Muscle of leg (tissue), 11 donors: Measurements from ENCODE around the gene HRG. TPM values are rescaled to one million over a fixed set of nuclear protein-coding genes. Genes with fewer than 3 reads are reported as not detected.
"Not testable (repeated sequence)": the region's sequence is repeated elsewhere in the genome, so short reads cannot be mapped to it uniquely, and the experiment has no call there.

ENCODE experiments used
- DNase-seq: peaks from one replicate; pipeline ENCODE4 v3.0.0; 2013
- H3K27ac ChIP-seq: one replicate; pipeline ENCODE4 v1.5.1; 2013; ENCODE audit warnings: mild to moderate bottlenecking, low read length, control low read depth
- H3K27me3 ChIP-seq: one replicate; pipeline ENCODE4 v1.6.1; 2013; ENCODE audit warnings: low read length; ENCODE audit not compliant: control insufficient read depth, insufficient read depth
- H3K36me3 ChIP-seq: one replicate; pipeline ENCODE4 v1.6.1; 2013; ENCODE audit warnings: low read length; ENCODE audit not compliant: control insufficient read depth, insufficient read depth
- H3K4me1 ChIP-seq: one replicate; pipeline ENCODE4 v1.6.1; 2013; ENCODE audit warnings: low read length; ENCODE audit not compliant: control insufficient read depth, insufficient read depth
- H3K4me3 ChIP-seq: one replicate; pipeline ENCODE4 v1.5.1; 2013; ENCODE audit warnings: low read length, control low read depth
- H3K9me3 ChIP-seq: replicated peaks from 2 replicates; pipeline ENCODE4 v1.6.1; 2013; ENCODE audit warnings: low read depth, low read length; ENCODE audit not compliant: control insufficient read depth
- WGBS: methylation state at CpG from one replicate; pipeline ENCODE4 v1.1.5; 2013; ENCODE audit warnings: missing lambda C conversion rate; ENCODE audit not compliant: insufficient coverage; 5-methylcytosine and 5-hydroxymethylcytosine counted together
- polyA plus RNA-seq, 8 donors: library from polyadenylated mRNA; unstranded; fragments of 120-200 nt; gene quantifications; one replicate each; pipeline versions ENCODE4 v1.2.1 to v1.2.3, GENCODE V29; 2013; ENCODE audit warnings: inconsistent platforms in 1 of 8, low replicate concordance in 1 of 8; ENCODE audit not compliant: insufficient read length in 8 of 8, insufficient read depth in 1 of 8
- total RNA-seq: library from RNA; stranded (reverse); fragments of 120-200 nt; gene quantifications from one replicate; pipeline ENCODE4 v1.2.4, GENCODE V29; 2013

HRG gene
- total and polyA plus RNA-seq, 9 donors, result 0.03 to 0.53 (median 0.06) TPM; not detected in 4

DNA sequence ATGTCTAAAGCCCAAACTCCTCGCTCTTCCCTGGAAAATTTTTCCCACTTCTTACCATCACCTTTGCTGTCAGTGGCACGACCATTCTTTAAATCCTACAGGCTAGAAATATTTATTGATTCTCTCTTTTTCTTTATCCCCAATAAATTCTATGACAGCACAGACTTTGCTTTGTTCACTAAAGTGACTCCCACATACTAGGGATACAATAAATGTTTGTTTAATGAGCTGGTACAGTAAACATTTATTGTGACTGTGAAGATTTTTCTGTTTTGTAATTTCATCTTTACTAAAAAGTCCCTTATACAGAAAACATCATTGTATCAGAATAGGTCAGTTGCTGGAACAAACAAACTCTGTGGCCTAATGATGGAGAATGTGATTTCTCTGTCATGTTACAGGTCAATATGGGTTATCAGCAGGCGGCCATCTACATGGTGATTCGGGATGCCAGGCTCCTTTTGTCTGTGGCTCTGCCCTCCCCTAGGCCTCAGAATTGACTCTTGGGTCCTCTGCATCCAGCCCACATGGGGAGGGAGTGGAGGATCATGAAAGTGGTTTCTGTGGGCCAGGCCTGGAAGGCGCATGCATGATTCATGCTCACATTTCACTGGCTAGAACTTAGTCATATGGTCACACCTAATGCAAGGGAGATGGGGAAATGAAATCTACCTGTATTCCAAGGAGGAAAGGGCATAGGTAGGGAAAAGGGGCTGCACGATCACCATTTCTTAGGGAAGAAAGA lies 28.6 kb downstream of the HRG start:
- Histone ChIP-seq H3K4me3 (no peak overlapping the region), H3K27ac (no peak overlapping the region), H3K4me1 (no peaks in the 10 kb centered on the region), H3K9me3 (no peaks in the 10 kb centered on the region), H3K36me3 (no peaks in the 10 kb centered on the region), H3K27me3 (no peaks in the 10 kb centered on the region)
- no peak for DNase-seq
- 73% methylated on average over 4 of the region's 6 CpGs for WGBS

DNA sequence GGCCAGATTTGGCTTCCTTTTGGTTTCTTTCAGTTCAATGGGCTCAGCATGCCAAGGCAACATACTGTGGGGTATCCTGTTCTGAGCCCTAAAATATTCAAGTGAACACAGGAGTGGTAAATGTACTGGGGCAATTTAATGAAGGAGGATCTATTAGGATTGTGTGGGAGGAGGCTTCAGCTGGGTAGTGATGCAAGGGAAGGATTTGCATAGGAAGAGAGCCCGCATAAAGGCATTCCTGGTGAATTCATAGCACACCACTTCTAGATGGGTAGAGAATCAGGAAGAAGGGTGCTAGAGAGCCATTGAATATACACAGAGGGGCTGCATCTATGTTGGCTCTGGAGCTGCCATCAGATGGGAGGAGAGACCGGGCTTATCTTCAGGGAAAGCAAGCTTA lies 30.7 kb downstream of the HRG start:
- no peaks in the 10 kb centered on the region for H3K36me3 ChIP-seq
- no peak overlapping the region for H3K4me3 ChIP-seq
- H3K9me3 ChIP-seq, result no peaks in the 10 kb centered on the region
- no peaks in the 10 kb centered on the region for H3K4me1 ChIP-seq
- no peaks in the 10 kb centered on the region for H3K27me3 ChIP-seq
- no CpG with 5 or more reads among the region's 2 CpGs for WGBS
- no peak for DNase-seq
- no peak overlapping the region for H3K27ac ChIP-seq

DNA sequence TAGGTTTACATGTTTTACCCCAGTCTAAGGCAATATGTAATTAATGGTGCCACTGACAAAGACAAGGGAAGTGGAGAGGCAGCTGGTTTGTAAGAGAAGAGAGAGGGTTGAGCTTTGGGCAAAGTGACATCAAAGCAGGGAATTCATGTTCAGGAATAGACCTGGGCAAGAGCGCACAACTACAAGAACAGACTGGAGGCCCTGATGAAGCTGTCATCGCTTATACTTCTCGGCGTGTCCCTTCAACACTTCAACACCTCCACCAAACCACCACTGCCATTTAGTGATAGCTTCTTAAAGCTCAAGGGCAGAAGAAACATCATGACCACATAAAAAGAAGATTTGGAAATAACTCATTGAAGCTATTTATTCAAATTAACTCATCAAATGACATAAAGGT lies 31.7 kb downstream of the HRG start:
- Histone ChIP-seq H3K4me1 (no peaks in the 10 kb centered on the region), H3K36me3 (no peaks in the 10 kb centered on the region), H3K4me3 (no peak overlapping the region), H3K27ac (no peak overlapping the region), H3K27me3 (no peaks in the 10 kb centered on the region), H3K9me3 (no peaks in the 10 kb centered on the region)
- no peak for DNase-seq
- 65% methylated on average over 3 of the region's 4 CpGs for WGBS

DNA sequence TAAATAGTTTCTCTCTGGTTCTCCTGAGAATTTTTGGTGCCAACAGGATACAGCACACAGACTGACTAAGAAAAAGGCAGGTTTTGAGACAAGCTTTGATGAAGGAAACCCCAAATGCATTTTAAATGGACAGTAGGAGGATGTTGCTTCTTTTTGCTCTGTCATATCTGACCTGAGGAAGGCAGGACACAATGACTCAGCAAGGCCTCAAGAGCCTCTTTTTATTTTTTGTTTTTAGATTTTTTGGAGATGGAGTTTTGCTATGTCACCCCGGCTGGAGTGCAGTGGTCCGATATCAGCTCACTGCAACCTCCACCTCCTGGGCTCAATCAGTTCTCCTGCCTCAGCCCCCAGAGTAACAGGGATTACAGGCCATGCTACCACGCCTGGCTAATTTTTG lies 34.5 kb downstream of the HRG start:
- no peaks in the 10 kb centered on the region for H3K4me1 ChIP-seq
- H3K4me3 ChIP-seq, result no peak overlapping the region
- H3K9me3 ChIP-seq, result no peaks in the 10 kb centered on the region
- no peaks in the 10 kb centered on the region for H3K36me3 ChIP-seq
- WGBS, result 73% methylated on average over 3 of the region's 3 CpGs
- no peak overlapping the region for H3K27ac ChIP-seq
- H3K27me3 ChIP-seq, result no peaks in the 10 kb centered on the region
- DNase-seq, result no peak

DNA sequence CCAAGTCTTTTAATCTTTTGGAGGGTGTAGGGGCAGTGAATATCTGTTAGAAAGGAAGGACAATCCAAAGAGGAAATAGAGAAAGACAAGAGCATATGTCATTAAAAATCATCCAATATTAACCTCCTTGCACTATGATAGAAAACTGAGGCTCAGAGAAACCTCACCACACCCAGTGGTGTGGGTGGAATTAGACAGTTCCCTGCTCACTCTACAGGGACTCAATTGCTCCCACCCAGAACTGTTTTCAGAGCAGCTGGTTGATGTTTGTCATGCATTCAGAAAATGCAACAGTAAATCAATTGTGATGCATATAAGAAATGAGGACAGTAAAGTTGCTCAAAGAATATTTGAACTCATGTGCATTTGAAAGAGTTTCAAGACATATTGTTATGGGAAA lies 36.6 kb downstream of the HRG start:
- DNase-seq, H3K4me1 ChIP-seq, H3K36me3 ChIP-seq, H3K4me3 ChIP-seq, H3K27ac ChIP-seq, H3K27me3 ChIP-seq, H3K9me3 ChIP-seq: not testable (repeated sequence)

DNA sequence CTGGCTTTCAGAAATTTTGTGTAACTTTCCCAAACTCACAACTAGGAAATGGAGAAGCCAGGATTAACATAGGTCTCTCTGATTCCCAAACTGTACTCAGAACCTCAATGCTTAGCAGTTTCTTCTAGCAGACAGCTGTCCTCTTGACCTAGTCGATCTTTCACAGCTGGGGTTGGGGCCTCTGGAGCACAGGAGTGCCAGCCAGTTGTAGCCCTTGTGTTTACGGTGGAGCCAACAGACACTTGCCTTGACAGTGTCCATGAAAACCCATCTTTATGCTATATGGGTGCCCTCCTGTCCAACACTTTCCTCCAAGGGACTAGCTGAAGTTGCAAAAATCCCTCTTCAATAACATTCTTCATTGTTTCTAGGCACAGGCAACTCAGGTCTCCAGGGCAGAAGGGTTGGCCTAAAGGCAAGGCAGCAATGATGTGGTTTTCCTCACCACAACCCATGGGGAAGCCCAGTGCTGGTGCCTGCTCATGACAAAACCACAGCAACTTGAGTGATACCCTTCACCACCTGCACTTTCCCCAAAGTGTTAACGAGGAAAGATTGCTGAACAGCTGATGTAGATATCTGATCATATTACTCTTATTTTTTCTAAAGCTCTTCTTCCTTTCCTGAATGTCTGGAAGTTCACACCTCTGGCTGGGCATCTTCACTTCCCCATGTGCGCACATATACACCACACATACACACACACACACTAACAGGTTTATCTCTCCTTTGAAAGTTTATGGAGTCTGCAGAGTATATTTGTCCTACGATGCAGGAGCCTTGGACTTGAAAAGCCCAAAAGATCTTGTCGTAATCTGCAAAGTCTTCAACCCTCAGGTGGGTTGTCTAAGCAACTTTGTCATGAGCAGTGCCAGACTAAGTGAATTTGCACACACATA lies 40.3 kb downstream of the HRG start:
- no peak overlapping the region for H3K27ac ChIP-seq
- 56% methylated on average over 4 of the region's 6 CpGs for WGBS
- DNase-seq, result no peak
- peaks cover 2% of the 10 kb centered on the region for H3K27me3 ChIP-seq
- H3K36me3 ChIP-seq, result no peaks in the 10 kb centered on the region
- H3K4me1 ChIP-seq, result no peaks in the 10 kb centered on the region
- H3K4me3 ChIP-seq, result no peak overlapping the region
- H3K9me3 ChIP-seq, result no peaks in the 10 kb centered on the region

DNA sequence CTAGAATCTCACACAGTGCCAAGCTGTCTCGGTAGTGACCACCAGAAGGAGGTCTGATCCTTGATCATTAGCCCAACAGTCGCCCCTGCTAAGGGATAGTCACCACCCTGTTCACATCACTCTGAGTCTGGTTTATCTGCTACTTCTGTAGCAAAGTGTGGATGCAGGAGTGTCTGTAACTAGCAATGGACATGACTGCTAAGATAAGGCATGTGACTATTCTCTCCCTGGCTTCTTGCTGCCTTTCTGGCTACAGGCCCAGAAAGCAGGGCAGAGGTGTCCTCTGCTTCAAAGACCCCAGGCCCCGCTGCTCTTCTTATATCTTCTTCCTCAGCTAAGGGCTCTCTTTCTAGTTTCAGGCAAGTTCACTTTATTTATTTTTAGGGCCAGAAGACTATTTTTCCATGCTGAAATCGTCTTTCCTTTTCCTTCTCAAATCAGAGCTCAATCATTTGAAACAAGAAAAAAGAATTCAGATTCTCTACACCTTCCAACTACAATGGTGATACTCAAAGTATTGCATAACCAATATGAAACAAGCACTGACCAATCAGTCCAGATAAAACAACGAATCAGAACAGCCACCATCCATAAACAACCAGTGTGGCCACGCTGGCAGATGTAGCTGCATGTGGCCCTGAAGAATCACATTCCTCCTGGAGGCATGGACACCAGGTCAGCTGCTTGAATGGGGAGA lies 43.3 kb downstream of the HRG start:
- Histone ChIP-seq H3K27me3 (peaks cover 2% of the 10 kb centered on the region), H3K4me3 (no peak overlapping the region), H3K9me3 (no peaks in the 10 kb centered on the region), H3K36me3 (no peaks in the 10 kb centered on the region), H3K27ac (no peak overlapping the region), H3K4me1 (no peaks in the 10 kb centered on the region)
- 86% methylated on average over 2 of the region's 6 CpGs for WGBS
- DNase-seq, result no peak

DNA sequence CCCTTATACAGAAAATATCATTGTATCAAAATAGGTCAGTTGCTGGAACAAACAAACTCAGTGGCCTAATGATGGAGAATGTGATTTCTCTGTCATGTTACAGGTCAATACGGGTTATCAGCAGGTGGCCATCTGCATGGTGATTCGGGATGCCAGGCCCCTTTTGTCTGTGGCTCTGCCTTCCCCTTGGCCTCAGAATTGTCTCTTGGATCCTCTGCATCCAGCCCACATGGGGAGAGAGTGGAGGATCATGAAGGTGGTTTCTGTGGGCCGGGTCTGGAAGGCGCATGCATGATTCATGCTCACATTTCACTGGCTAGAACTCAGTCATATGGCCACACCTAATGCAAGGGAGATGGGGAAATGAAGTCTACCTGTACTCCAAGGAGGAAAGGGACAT lies 44.9 kb downstream of the HRG start:
- H3K36me3 ChIP-seq, H3K4me3 ChIP-seq, H3K4me1 ChIP-seq, H3K9me3 ChIP-seq, H3K27ac ChIP-seq, H3K27me3 ChIP-seq, DNase-seq: not testable (repeated sequence)
- WGBS, result no CpG with 5 or more reads among the region's 4 CpGs

DNA sequence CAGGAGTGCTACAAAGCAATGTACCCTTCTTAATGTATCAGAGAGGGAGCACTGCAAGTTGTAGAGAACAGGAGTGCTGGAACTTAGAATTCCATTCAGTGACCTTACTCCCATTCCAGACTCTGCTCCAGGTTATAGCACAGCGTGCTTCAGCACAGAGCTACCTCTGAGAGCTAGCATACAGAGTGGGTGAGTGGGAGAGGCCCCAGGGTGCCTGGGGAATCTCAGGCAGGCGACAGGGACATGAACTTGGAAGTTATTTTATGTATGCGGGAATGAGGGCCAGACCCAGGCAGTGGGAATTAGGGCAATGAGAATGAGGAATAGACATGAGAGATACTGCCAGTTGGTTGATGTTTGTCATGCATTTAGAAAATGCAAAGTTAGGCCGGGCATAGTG lies 47.7 kb downstream of the HRG start:
- Histone ChIP-seq H3K4me3 (no peak overlapping the region), H3K27me3 (no peaks in the 10 kb centered on the region), H3K9me3 (no peaks in the 10 kb centered on the region), H3K36me3 (no peaks in the 10 kb centered on the region), H3K27ac (no peak overlapping the region), H3K4me1 (no peaks in the 10 kb centered on the region)
- no peak for DNase-seq
- 79% methylated on average over 3 of the region's 4 CpGs for WGBS

DNA sequence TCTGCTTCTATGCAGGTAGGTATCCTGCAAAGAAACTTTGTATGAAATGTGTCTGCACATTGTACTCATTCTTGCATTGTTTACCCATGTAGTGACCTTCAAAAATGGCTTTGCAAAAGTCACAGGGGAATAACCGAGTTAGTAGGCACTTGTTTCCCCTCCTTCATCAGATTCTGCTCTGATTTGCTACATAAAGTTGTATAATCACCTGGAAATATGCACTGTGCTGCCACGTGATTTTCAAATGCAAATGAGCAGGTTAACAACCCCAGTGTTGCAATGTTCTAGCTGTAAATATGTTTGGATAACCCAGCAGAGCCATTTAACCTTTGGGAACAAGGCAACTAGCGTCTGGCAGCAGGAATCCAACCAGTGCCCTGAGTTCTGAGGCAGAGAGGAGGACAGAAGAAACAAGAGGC lies 51.2 kb downstream of the HRG start, which contains the start of gene KNG1:
Gene KNG1, plus strand, starts transcription at position 321 of the 419 bp plus-strand sequence. CDS start 184 bp downstream, outside the sequence.
- Histone ChIP-seq H3K27ac (no peak within 1 kb of the TSS), H3K4me3 (no peak within 1 kb of the TSS), H3K27me3 (no peaks in the 10 kb centered on the region), H3K9me3 (no peaks in the 10 kb centered on the region), H3K36me3 (no peaks in the 10 kb centered on the region), H3K4me1 (no peaks in the 10 kb centered on the region)
- 70% methylated on average over 2 of the region's 3 CpGs for WGBS
- no peak for DNase-seq
